HepG2 (cell line): Measurements from ENCODE around the gene SMURF1. TPM values are rescaled to one million over a fixed set of nuclear protein-coding genes. Genes with fewer than 3 reads are reported as not detected.

Source experiments
- ATAC-seq: fragments of 200-7000 bp; cut with Tn5 transposase; 3 replicates; pipeline ENCODE4 v1.9.1; 2020; ENCODE audit warnings: mild to moderate bottlenecking, moderate library complexity
- BruUV-seq: library from RNA; stranded (reverse); fragments of 400-500 nt; replicated peaks from 2 replicates; lab custom pipeline; 2021; lab: Mats Ljungman, UMichigan
- CTCF ChIA-PET: fragments of 300-600 bp; formaldehyde crosslinking; extraction: SDS; loops from one replicate; lab custom pipeline; 2021; ENCODE audit warnings: low total read pairs, inconsistent platforms, low intra/inter-chr PET ratio; lab: Yijun Ruan, JAX
- POLR2A ChIA-PET: fragments of 350-600 bp; sonication (Branson Sonifier 250); formaldehyde crosslinking; loops from one replicate; lab custom pipeline; 2020; ENCODE audit warnings: antibody characterized with exemption, inconsistent platforms; lab: Yijun Ruan, JAX
- DNase-seq: peaks from one replicate; pipeline ENCODE4 v3.0.0-alpha.2; 2015; ENCODE audit warnings: low spot score
- FAIRE-seq: peaks from 3 replicates; lab custom pipeline; 2011; peaks lifted over from hg19 to GRCh38; lab: Jason Lieb, UNC
- H2AFZ ChIP-seq: one replicate; pipeline ENCODE4 v1.6.1; 2011; ENCODE audit warnings: low read length, inconsistent platforms
- H3K27ac ChIP-seq: fragments of 300-600 bp; 3 replicates; pipeline ENCODE4 v1.8.0; 2011; ENCODE audit warnings: mixed run types, mild to moderate bottlenecking, mixed read lengths, low read length, inconsistent platforms; ENCODE audit not compliant: insufficient read depth; ENCODE audit errors: extremely low read length
- H3K27me3 ChIP-seq, 2 experiments: fragments of 200-600 bp in 1 of 2; 2 replicates in 1 of 2; 3 replicates in 1 of 2; pipeline versions ENCODE4 v1.6.0 to v1.8.0; 2011; ENCODE audit warnings: low read length in 2 of 2, mild to moderate bottlenecking in 2 of 2, moderate library complexity in 2 of 2, inconsistent platforms in 1 of 2; ENCODE audit not compliant: insufficient read depth in 2 of 2, control insufficient read depth in 1 of 2
- H3K36me3 ChIP-seq, 2 experiments: fragments of 200-600 bp in 1 of 2; replicated peaks in 1 of 2; 2 replicates in 1 of 2; 3 replicates in 1 of 2; pipeline versions ENCODE4 v1.5.1 to v1.8.0; 2011; ENCODE audit warnings: low read length in 2 of 2, inconsistent platforms in 1 of 2; ENCODE audit not compliant: insufficient read depth in 2 of 2, control insufficient read depth in 1 of 2
- H3K4me1 ChIP-seq: 2 replicates; pipeline ENCODE4 v1.5.1; 2012; ENCODE audit warnings: low read length, inconsistent platforms; ENCODE audit not compliant: insufficient read depth
- H3K4me2 ChIP-seq: 2 replicates; pipeline ENCODE4 v1.6.0; 2011; ENCODE audit warnings: low read depth, low read length, inconsistent platforms
- H3K4me3 ChIP-seq, 3 experiments: fragments of 200-600 bp in 1 of 3; sonication (generic), shearing (Covaris generic) in 1 of 3; replicated peaks in 1 of 3; 2 replicates each; pipeline ENCODE4 v1.5.1; 2011 to 2016; ENCODE audit warnings: low read length in 3 of 3, inconsistent platforms in 2 of 3, low read depth in 2 of 3, mild to moderate bottlenecking in 2 of 3, control low read depth in 1 of 3, mixed read lengths in 1 of 3; ENCODE audit not compliant: insufficient read depth in 1 of 3
- H3K79me2 ChIP-seq: one replicate; pipeline ENCODE4 v1.6.1; 2011; ENCODE audit warnings: low read length, inconsistent platforms; ENCODE audit not compliant: insufficient read depth
- H3K9ac ChIP-seq: 2 replicates; pipeline ENCODE4 v1.6.0; 2011; ENCODE audit warnings: mild to moderate bottlenecking, low read depth, low read length, inconsistent platforms; ENCODE audit not compliant: insufficient read depth
- H3K9me3 ChIP-seq: 2 replicates; pipeline ENCODE4 v1.5.1; 2012; ENCODE audit warnings: mild to moderate bottlenecking, low read length
- H4K20me1 ChIP-seq: 2 replicates; pipeline ENCODE4 v1.6.0; 2011; ENCODE audit warnings: inconsistent platforms, mild to moderate bottlenecking, low read length, moderate library complexity; ENCODE audit not compliant: insufficient read depth
- ETV5 ChIP-seq: IDR thresholded peaks from 2 replicates; pipeline ENCODE4 v1.6.1; 2018; ENCODE audit warnings: missing biosample characterization, missing genetic modification reagents, inconsistent platforms, borderline replicate concordance
- FOSL1 ChIP-seq: sonication (generic); formaldehyde crosslinking; IDR thresholded peaks from 2 replicates; pipeline ENCODE4 v1.9.0; 2021; ENCODE audit warnings: missing genetic modification reagents, borderline replicate concordance
- KDM5B ChIP-seq: sonication (generic); formaldehyde crosslinking; IDR thresholded peaks from 2 replicates; pipeline ENCODE4 v1.4.0; 2020; ENCODE audit warnings: missing genetic modification reagents, mild to moderate bottlenecking, borderline replicate concordance
- NFE2 ChIP-seq: sonication (generic); formaldehyde crosslinking; IDR thresholded peaks from 2 replicates; pipeline ENCODE4 v1.4.0; 2020; ENCODE audit warnings: missing genetic modification reagents
- NFE2L2 ChIP-seq: fragments of 150-350 bp; IDR thresholded peaks from 2 replicates; pipeline ENCODE4 v1.6.1; 2014; ENCODE audit warnings: low read length
- RFX3 ChIP-seq: IDR thresholded peaks from 2 replicates; pipeline ENCODE4 v1.6.1; 2016; ENCODE audit warnings: missing biosample characterization, missing genetic modification reagents
- ZEB1 ChIP-seq: IDR thresholded peaks from 2 replicates; pipeline ENCODE4 v1.6.1; 2012; ENCODE audit warnings: mild to moderate bottlenecking, low read depth, inconsistent platforms; ENCODE audit not compliant: insufficient replicate concordance
- WGBS: methylation state at CpG from one replicate; pipeline ENCODE4 v1.1.6; 2017; ENCODE audit warnings: low lambda C conversion rate; 5-methylcytosine and 5-hydroxymethylcytosine counted together
- in situ Hi-C: cut with HindIII; loops from 2 replicates; pipeline ENCODE4 v1.10.0; 2017; ENCODE audit warnings: low pct_unique_long_range_greater_than_20kb; ENCODE audit not compliant: extremely low pct_ligation_motif_present
- intact Hi-C: fragments of 100-400 bp; cut with micrococcal nuclease; formaldehyde crosslinking; loops from one replicate; pipeline ENCODE4 v1.10.0; 2022; ENCODE audit not compliant: unreplicated experiment
- polyA plus RNA-seq, 8 experiments: library from polyadenylated mRNA; depleted of rRNA in 3 of 8; stranded (reverse) in 7 of 8; unstranded in 1 of 8; fragments of >200 nt; fragmentation: Illumina TruSeq in 4 of 8; extraction: Trizol in 4 of 8; gene quantifications; 2 replicates each; pipeline versions ENCODE4 v1.2.1 to v1.2.3, GENCODE V29; 2011 to 2016; ENCODE audit warnings: low read depth in 4 of 8, missing spikeins in 1 of 8, mixed read lengths in 1 of 8; ENCODE audit not compliant: insufficient read depth in 1 of 8
- total RNA-seq, 5 experiments: library from RNA; depleted of rRNA; stranded (reverse); fragments of >200 nt; fragmentation: Illumina TruSeq; extraction: Trizol; gene quantifications; 2 replicates each; pipeline ENCODE4 v1.2.3, GENCODE V29; 2016; ENCODE audit warnings: low read depth in 1 of 5
- TF ChIP-seq, protein P1 (sequence below): sonication (generic); formaldehyde crosslinking; IDR thresholded peaks from 2 replicates; pipeline ENCODE4 v1.5.0; 2020; ENCODE audit warnings: missing genetic modification reagents
- TF ChIP-seq, protein P2 (sequence below): sonication (generic); formaldehyde crosslinking; IDR thresholded peaks from 2 replicates; pipeline ENCODE4 v1.4.0; 2020; ENCODE audit warnings: missing genetic modification reagents, borderline replicate concordance
- TF ChIP-seq, protein P3 (sequence below): sonication (generic); formaldehyde crosslinking; IDR thresholded peaks from 2 replicates; pipeline ENCODE4 v1.4.0; 2020; ENCODE audit warnings: missing genetic modification reagents, borderline replicate concordance

SMURF1 gene
- total and polyA plus RNA-seq, 2 of the 13 experiments (the other 11 are each of a cell fraction or from before 2014, with no cell fraction given) = 8.3 to 11.1 TPM

DNA sequence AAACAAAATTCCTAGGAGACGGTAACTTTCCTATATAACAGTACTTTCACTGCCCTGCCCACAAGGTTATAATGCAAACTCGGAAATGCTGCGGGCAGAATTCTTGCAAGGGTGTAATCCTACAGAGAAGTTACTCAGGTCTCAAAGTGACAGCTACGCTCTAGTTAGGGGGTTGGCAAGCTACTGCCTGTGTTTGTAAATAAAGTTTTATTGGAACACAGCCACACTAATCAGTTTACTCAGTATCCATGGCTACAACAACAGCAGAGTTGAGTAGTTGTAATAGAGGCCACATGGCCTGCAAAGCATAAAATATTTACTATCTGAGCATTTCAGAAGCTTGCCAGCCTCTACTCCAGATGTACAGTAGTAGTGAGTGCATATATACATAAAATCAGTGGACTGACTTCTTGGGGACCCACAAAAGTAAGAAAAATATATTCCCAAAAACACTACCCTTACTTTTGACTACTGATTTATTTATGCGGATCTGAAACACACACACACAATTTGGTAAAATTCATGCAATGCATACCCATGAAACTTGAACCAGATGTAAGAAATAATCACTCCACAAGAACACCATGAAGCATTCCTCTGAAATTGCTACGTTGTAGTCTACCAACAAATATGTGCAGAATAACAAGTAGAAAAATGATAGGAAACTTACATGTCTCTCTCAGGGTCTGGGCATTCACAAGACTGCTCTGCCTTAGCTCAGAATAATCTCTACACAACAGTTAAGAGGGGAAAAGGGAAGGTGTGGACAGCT is 53.0 kb downstream of the SMURF1 start:
- ATAC-seq (no peak), FAIRE-seq (no peak), DNase-seq (no peak)
- ChIA-PET POLR2A (no interaction called here), CTCF (no interaction called here)
- intact Hi-C loops = no loop called here
- H3K9me3 ChIP-seq = no peaks in the 10 kb centered on the region
- H3K4me3 ChIP-seq = no peak overlapping the region
- H3K79me2 ChIP-seq = peaks cover 73% of the 10 kb centered on the region
- peaks cover 64% of the 10 kb centered on the region for H3K4me1 ChIP-seq
- no peak overlapping the region for H3K9ac ChIP-seq
- no peaks in the 10 kb centered on the region for H4K20me1 ChIP-seq
- peak overlapping the region; percentile 74 for H3K27ac ChIP-seq
- in situ Hi-C loops = no loop called here
- WGBS = 96% methylated on average over 6 of the region's 6 CpGs
- no peak overlapping the region for H2AFZ ChIP-seq
- H3K4me2 ChIP-seq = no peak overlapping the region
- H3K36me3 ChIP-seq = no peaks in the 10 kb centered on the region; a peak in 1 of 5 replicates
- no peaks in the 10 kb centered on the region for H3K27me3 ChIP-seq
- BruUV-seq = no TSS peak
- TF ChIP-seq RFX3 (CRISPR knock-in tag) (0 out of 2 replicates have a peak, but pooled peaks have one; percentile 25), KDM5B (CRISPR knock-in tag) (no peak), FOSL1 (no peak), NFE2 (no peak), NFE2L2 (no peak), ETV5 (CRISPR knock-in tag) (no peak), ZEB1 (no peak)
- TF ChIP-seq, protein P1, sequence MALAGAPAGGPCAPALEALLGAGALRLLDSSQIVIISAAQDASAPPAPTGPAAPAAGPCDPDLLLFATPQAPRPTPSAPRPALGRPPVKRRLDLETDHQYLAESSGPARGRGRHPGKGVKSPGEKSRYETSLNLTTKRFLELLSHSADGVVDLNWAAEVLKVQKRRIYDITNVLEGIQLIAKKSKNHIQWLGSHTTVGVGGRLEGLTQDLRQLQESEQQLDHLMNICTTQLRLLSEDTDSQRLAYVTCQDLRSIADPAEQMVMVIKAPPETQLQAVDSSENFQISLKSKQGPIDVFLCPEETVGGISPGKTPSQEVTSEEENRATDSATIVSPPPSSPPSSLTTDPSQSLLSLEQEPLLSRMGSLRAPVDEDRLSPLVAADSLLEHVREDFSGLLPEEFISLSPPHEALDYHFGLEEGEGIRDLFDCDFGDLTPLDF (CRISPR knock-in tag) = no peak
- TF ChIP-seq, protein P2, sequence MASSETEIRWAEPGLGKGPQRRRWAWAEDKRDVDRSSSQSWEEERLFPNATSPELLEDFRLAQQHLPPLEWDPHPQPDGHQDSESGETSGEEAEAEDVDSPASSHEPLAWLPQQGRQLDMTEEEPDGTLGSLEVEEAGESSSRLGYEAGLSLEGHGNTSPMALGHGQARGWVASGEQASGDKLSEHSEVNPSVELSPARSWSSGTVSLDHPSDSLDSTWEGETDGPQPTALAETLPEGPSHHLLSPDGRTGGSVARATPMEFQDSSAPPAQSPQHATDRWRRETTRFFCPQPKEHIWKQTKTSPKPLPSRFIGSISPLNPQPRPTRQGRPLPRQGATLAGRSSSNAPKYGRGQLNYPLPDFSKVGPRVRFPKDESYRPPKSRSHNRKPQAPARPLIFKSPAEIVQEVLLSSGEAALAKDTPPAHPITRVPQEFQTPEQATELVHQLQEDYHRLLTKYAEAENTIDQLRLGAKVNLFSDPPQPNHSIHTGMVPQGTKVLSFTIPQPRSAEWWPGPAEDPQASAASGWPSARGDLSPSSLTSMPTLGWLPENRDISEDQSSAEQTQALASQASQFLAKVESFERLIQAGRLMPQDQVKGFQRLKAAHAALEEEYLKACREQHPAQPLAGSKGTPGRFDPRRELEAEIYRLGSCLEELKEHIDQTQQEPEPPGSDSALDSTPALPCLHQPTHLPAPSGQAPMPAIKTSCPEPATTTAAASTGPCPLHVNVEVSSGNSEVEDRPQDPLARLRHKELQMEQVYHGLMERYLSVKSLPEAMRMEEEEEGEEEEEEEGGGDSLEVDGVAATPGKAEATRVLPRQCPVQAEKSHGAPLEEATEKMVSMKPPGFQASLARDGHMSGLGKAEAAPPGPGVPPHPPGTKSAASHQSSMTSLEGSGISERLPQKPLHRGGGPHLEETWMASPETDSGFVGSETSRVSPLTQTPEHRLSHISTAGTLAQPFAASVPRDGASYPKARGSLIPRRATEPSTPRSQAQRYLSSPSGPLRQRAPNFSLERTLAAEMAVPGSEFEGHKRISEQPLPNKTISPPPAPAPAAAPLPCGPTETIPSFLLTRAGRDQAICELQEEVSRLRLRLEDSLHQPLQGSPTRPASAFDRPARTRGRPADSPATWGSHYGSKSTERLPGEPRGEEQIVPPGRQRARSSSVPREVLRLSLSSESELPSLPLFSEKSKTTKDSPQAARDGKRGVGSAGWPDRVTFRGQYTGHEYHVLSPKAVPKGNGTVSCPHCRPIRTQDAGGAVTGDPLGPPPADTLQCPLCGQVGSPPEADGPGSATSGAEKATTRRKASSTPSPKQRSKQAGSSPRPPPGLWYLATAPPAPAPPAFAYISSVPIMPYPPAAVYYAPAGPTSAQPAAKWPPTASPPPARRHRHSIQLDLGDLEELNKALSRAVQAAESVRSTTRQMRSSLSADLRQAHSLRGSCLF = no peak
- TF ChIP-seq, protein P3, sequence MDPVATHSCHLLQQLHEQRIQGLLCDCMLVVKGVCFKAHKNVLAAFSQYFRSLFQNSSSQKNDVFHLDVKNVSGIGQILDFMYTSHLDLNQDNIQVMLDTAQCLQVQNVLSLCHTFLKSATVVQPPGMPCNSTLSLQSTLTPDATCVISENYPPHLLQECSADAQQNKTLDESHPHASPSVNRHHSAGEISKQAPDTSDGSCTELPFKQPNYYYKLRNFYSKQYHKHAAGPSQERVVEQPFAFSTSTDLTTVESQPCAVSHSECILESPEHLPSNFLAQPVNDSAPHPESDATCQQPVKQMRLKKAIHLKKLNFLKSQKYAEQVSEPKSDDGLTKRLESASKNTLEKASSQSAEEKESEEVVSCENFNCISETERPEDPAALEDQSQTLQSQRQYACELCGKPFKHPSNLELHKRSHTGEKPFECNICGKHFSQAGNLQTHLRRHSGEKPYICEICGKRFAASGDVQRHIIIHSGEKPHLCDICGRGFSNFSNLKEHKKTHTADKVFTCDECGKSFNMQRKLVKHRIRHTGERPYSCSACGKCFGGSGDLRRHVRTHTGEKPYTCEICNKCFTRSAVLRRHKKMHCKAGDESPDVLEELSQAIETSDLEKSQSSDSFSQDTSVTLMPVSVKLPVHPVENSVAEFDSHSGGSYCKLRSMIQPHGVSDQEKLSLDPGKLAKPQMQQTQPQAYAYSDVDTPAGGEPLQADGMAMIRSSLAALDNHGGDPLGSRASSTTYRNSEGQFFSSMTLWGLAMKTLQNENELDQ (CRISPR knock-in tag) = no peak
